Hematopoietic multipotent progenitor cell treated with erythropoietin and hydrocortisone succinate and interleukin-3 and kit ligand, for 8 days (in vitro differentiated cells): Measurements from ENCODE around the gene TF.
"Not testable (repeated sequence)": the region's sequence is repeated elsewhere in the genome, so short reads cannot be mapped to it uniquely, and the experiment has no call there.

Source experiments
- DNase-seq: peaks from one replicate; pipeline ENCODE4 v3.0.0-alpha.2; 2015

Gene TF

GRCh38 chr3:133745981-133746711 lies at the start of gene TF:
TF (plus strand) TSS chr3:133746393; CDS start chr3:133746441, 48 bp downstream.
- DNase-seq, result no peak

- DNase-seq, result no peak
Observed at GRCh38 chr3:133697960-133698359, 48.2 kb upstream of the TF start.

GRCh38 chr3:133699467-133699866 lies 46.7 kb upstream of the TF start:
- DNase-seq, result no peak

- DNase-seq, result no peak
Observed at GRCh38 chr3:133699903-133700302, 46.3 kb upstream of the TF start.

- DNase-seq, result no peak
Observed at GRCh38 chr3:133700351-133700750, 45.8 kb upstream of the TF start.

GRCh38 chr3:133701435-133702358 lies 44.5 kb upstream of the TF start:
- DNase-seq, result no peak

- no peak for DNase-seq
Observed at GRCh38 chr3:133703915-133704314, 42.3 kb upstream of the TF start.

- no peak for DNase-seq
Observed at GRCh38 chr3:133706033-133706432, 40.2 kb upstream of the TF start.

- DNase-seq, result no peak
Observed at GRCh38 chr3:133709139-133709750, 36.9 kb upstream of the TF start.

GRCh38 chr3:133711013-133711412 lies 35.2 kb upstream of the TF start:
- no peak for DNase-seq

- no peak for DNase-seq
Observed at GRCh38 chr3:133712017-133712416, 34.2 kb upstream of the TF start.

GRCh38 chr3:133713347-133713746 lies 32.8 kb upstream of the TF start:
- DNase-seq, result no peak

- no peak for DNase-seq
Observed at GRCh38 chr3:133717424-133717823, 28.8 kb upstream of the TF start.

- DNase-seq, result no peak
Observed at GRCh38 chr3:133722935-133723334, 23.3 kb upstream of the TF start.

GRCh38 chr3:133730993-133731392 lies 15.2 kb upstream of the TF start:
- DNase-seq, result no peak

GRCh38 chr3:133732231-133732630 lies 14.0 kb upstream of the TF start:
- DNase-seq, result not testable (repeated sequence)

GRCh38 chr3:133733226-133733625 lies 13.0 kb upstream of the TF start:
- no peak for DNase-seq

GRCh38 chr3:133734305-133734704 lies 11.9 kb upstream of the TF start:
- no peak for DNase-seq

GRCh38 chr3:133742351-133743091 lies 3.7 kb upstream of the TF start:
- no peak for DNase-seq

GRCh38 chr3:133744241-133744640 lies 2.0 kb upstream of the TF start:
- DNase-seq, result no peak

GRCh38 chr3:133745108-133745507 lies 1.1 kb upstream of the TF start:
- DNase-seq, result no peak

- no peak for DNase-seq
Observed at GRCh38 chr3:133746712-133747066, 496 bp downstream of the TF start.

- DNase-seq, result no peak
Observed at GRCh38 chr3:133747373-133747772, 1.2 kb downstream of the TF start.
